ENCODE measurements around the gene PARK7.
"Not testable (repeated sequence)": the region's sequence is repeated elsewhere in the genome, so short reads cannot be mapped to it uniquely, and the experiment has no call there.

PARK7 gene

DNA sequence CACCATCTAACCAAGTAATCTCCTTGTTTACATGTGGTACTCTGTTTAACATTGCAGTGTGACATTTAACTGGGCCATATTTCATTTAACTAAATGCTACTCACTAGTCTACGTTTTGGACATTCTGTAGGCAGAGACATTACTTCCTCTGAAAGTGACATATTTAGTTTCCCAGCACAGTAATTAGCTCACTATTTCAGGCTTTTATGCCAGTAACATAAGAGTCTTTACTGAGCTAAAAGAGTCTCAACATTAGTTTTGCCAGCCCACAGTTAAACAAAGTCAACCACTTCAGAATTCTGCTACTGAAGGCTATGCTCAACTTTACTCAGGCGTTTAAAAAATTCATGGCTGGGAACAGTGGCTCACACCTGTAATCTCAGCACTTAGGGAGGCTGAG, 18.3 kb upstream of the PARK7 start:
- H3K4me3 ChIP-seq (ENCODE audit: low read depth, low read length): no peak overlapping the region
- TF ChIP-seq, protein P1, sequence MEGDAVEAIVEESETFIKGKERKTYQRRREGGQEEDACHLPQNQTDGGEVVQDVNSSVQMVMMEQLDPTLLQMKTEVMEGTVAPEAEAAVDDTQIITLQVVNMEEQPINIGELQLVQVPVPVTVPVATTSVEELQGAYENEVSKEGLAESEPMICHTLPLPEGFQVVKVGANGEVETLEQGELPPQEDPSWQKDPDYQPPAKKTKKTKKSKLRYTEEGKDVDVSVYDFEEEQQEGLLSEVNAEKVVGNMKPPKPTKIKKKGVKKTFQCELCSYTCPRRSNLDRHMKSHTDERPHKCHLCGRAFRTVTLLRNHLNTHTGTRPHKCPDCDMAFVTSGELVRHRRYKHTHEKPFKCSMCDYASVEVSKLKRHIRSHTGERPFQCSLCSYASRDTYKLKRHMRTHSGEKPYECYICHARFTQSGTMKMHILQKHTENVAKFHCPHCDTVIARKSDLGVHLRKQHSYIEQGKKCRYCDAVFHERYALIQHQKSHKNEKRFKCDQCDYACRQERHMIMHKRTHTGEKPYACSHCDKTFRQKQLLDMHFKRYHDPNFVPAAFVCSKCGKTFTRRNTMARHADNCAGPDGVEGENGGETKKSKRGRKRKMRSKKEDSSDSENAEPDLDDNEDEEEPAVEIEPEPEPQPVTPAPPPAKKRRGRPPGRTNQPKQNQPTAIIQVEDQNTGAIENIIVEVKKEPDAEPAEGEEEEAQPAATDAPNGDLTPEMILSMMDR (IDR thresholded peaks at IDR 0.05; ENCODE audit: borderline replicate concordance, insufficient read depth, low read depth, low read length): no peak

GRCh38 chr1:7948960-7949359, 12.6 kb upstream of the PARK7 start:
- TF ChIP-seq, protein P1 (IDR thresholded peaks at IDR 0.05; ENCODE audit: borderline replicate concordance, insufficient read depth, low read depth, low read length): no peak
- H3K4me3 ChIP-seq (ENCODE audit: low read depth, low read length): no peak overlapping the region

DNA sequence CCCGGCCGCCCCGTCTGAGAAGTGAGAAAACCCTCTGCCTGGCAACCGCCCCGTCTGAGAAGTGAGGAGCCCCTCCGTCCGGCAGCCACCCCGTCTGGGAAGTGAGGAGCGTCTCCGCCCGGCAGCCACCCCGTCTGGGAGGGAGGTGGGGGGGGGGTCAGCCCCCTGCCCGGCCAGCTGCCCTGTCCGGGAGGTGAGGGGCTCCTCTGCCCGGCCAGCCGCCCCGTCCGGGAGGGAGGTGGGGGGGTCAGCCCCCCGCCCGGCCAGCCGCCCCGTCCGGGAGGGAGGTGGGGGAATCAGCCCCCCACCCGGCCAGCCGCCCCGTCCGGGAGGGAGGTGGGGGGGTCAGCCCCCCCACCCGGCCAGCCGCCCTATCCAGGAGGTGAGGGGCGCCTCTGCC, 8.7 kb upstream of the PARK7 start:
- not testable (repeated sequence) for H3K4me3 ChIP-seq (ENCODE audit: low read depth, low read length)

GRCh38 chr1:7953850-7954609, 7.5 kb upstream of the PARK7 start:
- TF ChIP-seq, protein P1 (IDR thresholded peaks at IDR 0.05; ENCODE audit: borderline replicate concordance, insufficient read depth, low read depth, low read length): no peak
- H3K4me3 ChIP-seq (ENCODE audit: low read depth, low read length): peak overlapping the region; percentile 84

DNA sequence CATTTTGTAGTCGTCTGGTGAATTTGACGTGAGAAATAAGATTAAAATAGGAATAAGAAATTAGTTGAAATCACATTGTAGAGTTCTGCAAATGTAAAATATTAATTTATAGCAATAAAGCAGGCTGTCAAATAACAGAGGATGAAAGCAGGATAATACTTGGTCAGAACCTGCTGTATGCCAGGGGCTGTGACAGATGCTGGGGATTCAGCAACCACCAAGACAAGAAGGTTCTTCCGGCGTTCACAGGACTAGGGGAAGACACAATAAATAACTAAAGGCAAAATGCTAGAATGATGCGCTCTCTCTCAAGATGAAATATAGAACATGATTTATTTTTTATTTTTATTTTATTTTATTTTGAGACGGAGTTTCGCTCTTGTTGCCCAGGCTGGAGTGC, 6.8 kb upstream of the PARK7 start:
- H3K4me3 ChIP-seq (ENCODE audit: low read depth, low read length): peak overlapping the region; percentile 84

DNA sequence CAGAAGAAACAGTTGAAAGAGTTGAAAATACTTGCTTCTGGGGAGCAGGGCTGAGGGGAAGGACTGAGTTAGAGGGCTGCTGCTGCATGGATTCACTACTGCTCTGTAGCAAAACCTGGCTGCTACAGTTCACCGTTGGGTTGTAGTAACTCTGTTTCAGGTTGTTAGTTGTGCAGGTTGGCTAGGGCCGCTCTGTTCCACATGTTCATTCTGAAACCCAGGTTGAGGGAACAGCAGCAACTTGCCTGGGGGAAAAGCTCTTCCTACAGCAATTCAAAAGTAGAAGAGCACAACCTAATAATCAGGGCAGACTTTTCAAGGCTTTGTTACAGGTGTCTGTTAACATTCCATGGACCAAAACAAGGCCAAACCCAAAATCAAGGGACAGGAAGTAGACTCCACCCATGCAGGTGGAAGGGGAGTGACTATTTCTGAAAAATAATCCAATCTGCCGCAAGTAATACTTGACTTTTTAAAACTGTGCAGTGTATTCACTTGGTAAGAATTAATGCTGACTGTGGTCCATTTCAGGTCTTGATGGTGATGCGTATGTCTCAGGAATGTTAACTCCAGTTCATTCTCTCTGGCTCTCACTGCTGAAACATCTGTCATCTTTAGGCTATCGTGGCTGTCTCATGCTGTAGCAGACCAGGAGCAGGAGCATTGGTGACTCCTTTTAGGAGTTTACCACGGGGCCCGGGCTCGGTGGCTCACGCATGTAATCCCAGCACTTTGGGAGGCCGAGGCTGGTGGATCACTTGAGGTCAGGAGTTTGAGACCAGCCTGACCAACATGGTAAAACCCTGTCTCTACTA, 5.1 kb upstream of the PARK7 start:
- H3K4me3 ChIP-seq (ENCODE audit: low read depth, low read length): no peak overlapping the region
- TF ChIP-seq, protein P1 (IDR thresholded peaks at IDR 0.05; ENCODE audit: borderline replicate concordance, insufficient read depth, low read depth, low read length): no peak

More for the DNA sequence above, 6.8 kb upstream of the PARK7 start:
- TF ChIP-seq, protein P1 (IDR thresholded peaks at IDR 0.05; ENCODE audit: borderline replicate concordance, insufficient read depth, low read depth, low read length): no peak

GRCh38 chr1:7960165-7960564, 1.3 kb upstream of the PARK7 start:
- no peak overlapping the region for H3K4me3 ChIP-seq (ENCODE audit: low read depth, low read length)
- TF ChIP-seq, protein P1 (IDR thresholded peaks at IDR 0.05; ENCODE audit: borderline replicate concordance, insufficient read depth, low read depth, low read length): no peak
